ENCODE results near the gene LIN52. TPM values are rescaled to one million over a fixed set of nuclear protein-coding genes. Genes with fewer than 3 reads are reported as not detected.

The LIN52 gene
- total and polyA plus RNA-seq, 5 donors from 2014 or later: 11.1 to 14.9 (median 14.1) TPM

GRCh38 chr14:74246542-74246941, 161.8 kb downstream of the LIN52 start:
- ATAC-seq (ENCODE audit: low read depth in 2 of 2) (no peak), DNase-seq (no peak)
- Mint-ChIP-seq H3K36me3 (peaks cover under 1% of the 10 kb centered on the region), H3K4me1 (peaks cover 0 to 18% (median 9%) of the 10 kb centered on the region in 4 donors), H3K27me3 (peaks cover 76% of the 10 kb centered on the region), H3K4me3 (no peak overlapping the region), H3K9me3 (peaks cover 0 to 5% (median 0%) of the 10 kb centered on the region in 7 donors), H3K27ac (no peak overlapping the region)
- H3K9me3 ChIP-seq (ENCODE audit: control insufficient read depth in 2 of 2, low read length in 2 of 2): no peaks in the 10 kb centered on the region
- no peak overlapping the region for H3K27ac ChIP-seq (ENCODE audit: insufficient read depth, low read length, poor library complexity, severe bottlenecking)
- H3K4me1 ChIP-seq (ENCODE audit: control insufficient read depth, insufficient read depth, low read length, poor library complexity, severe bottlenecking): peaks cover 5% of the 10 kb centered on the region
- no peaks in the 10 kb centered on the region for H3K36me3 ChIP-seq (ENCODE audit: control insufficient read depth, insufficient read depth, low read length)
- no peak overlapping the region for H3K4me3 ChIP-seq (ENCODE audit: low read depth, low read length)
- peaks cover 25% of the 10 kb centered on the region for H3K27me3 ChIP-seq (ENCODE audit: control insufficient read depth, insufficient read depth, low read length)

- Mint-ChIP-seq H3K27ac (no peak overlapping the region), H3K27me3 (peaks cover 64% of the 10 kb centered on the region), H3K36me3 (peaks cover 3% of the 10 kb centered on the region), H3K4me1 (peaks cover 0 to 10% (median 7%) of the 10 kb centered on the region in 4 donors), H3K9me3 (peaks cover 0 to 3% (median 0%) of the 10 kb centered on the region in 7 donors), H3K4me3 (peak overlapping the region in 1 of 4 donors; percentile 49)
- Histone ChIP-seq H3K36me3 (ENCODE audit: control insufficient read depth, insufficient read depth, low read length) (no peaks in the 10 kb centered on the region), H3K4me3 (ENCODE audit: low read depth, low read length) (no peak overlapping the region), H3K9me3 (ENCODE audit: control insufficient read depth in 2 of 2, low read length in 2 of 2) (no peaks in the 10 kb centered on the region), H3K4me1 (ENCODE audit: control insufficient read depth, insufficient read depth, low read length, poor library complexity, severe bottlenecking) (peaks cover 5% of the 10 kb centered on the region), H3K27ac (ENCODE audit: insufficient read depth, low read length, poor library complexity, severe bottlenecking) (no peak overlapping the region), H3K27me3 (ENCODE audit: control insufficient read depth, insufficient read depth, low read length) (peaks cover 13% of the 10 kb centered on the region)
- DNase-seq (no peak), ATAC-seq (ENCODE audit: low read depth in 2 of 2) (no peak)
Observed at GRCh38 chr14:74248017-74248416, 163.3 kb downstream of the LIN52 start.

GRCh38 chr14:74249433-74250375, 164.9 kb downstream of the LIN52 start:
- no peak overlapping the region for H3K4me3 Mint-ChIP-seq
- no peak overlapping the region for H3K27ac Mint-ChIP-seq
- Histone ChIP-seq H3K9me3 (ENCODE audit: control insufficient read depth in 2 of 2, low read length in 2 of 2) (no peaks in the 10 kb centered on the region), H3K27me3 (ENCODE audit: control insufficient read depth, insufficient read depth, low read length) (peaks cover under 1% of the 10 kb centered on the region), H3K27ac (ENCODE audit: insufficient read depth, low read length, poor library complexity, severe bottlenecking) (no peak overlapping the region), H3K4me1 (ENCODE audit: control insufficient read depth, insufficient read depth, low read length, poor library complexity, severe bottlenecking) (peaks cover 5% of the 10 kb centered on the region), H3K4me3 (ENCODE audit: low read depth, low read length) (no peak overlapping the region), H3K36me3 (ENCODE audit: control insufficient read depth, insufficient read depth, low read length) (no peaks in the 10 kb centered on the region)
- no peak for DNase-seq
- H3K36me3 Mint-ChIP-seq: peaks cover 3% of the 10 kb centered on the region
- ATAC-seq (ENCODE audit: low read depth in 2 of 2): no peak
- H3K4me1 Mint-ChIP-seq: peaks cover 0 to 8% (median 6%) of the 10 kb centered on the region in 4 donors
- peaks cover 57% of the 10 kb centered on the region for H3K27me3 Mint-ChIP-seq
- peaks cover 0 to 2% (median 0%) of the 10 kb centered on the region in 7 donors for H3K9me3 Mint-ChIP-seq

Other genes starting within 250 kb of the LIN52 start
- gene PTGR2, start 233.1 kb upstream of the LIN52 start, total RNA-seq: 1.1 TPM
- gene PTGR2, start 233.1 kb upstream of the LIN52 start, polyA plus RNA-seq: 1 to 10 TPM in 3 of 4 donors, under 1 TPM in 1; 0.98 to 2.8 (median 1.3) TPM
- 93.2 TPM for gene ZNF410, start 198.1 kb upstream of the LIN52 start, total RNA-seq
- gene ZNF410, start 198.1 kb upstream of the LIN52 start, polyA plus RNA-seq: 10 to 100 TPM; 76.8 to 89.0 (median 79.9) TPM
- 4.6 TPM for gene FAM161B, start 134.9 kb upstream of the LIN52 start, total RNA-seq
- gene FAM161B, start 134.9 kb upstream of the LIN52 start, polyA plus RNA-seq: 1 to 10 TPM; 1.0 to 2.0 (median 1.5) TPM
- 26.6 TPM for gene COQ6, start 134.7 kb upstream of the LIN52 start, total RNA-seq
- gene COQ6, start 134.7 kb upstream of the LIN52 start, polyA plus RNA-seq: 10 to 100 TPM; 12.7 to 29.5 (median 22.2) TPM
- 8.0 TPM for gene ENTPD5, start 65.7 kb upstream of the LIN52 start, total RNA-seq
- gene ENTPD5, start 65.7 kb upstream of the LIN52 start, polyA plus RNA-seq: 1 to 10 TPM; 2.9 to 3.9 (median 3.4) TPM
- 1.6 TPM for gene BBOF1, start 65.6 kb upstream of the LIN52 start, total RNA-seq
- gene BBOF1, start 65.6 kb upstream of the LIN52 start, polyA plus RNA-seq: 1 to 10 TPM in 2 of 4 donors, under 1 TPM in 2; 0.59 to 2.4 (median 1.3) TPM
- 8.5 TPM for gene ALDH6A1, start 503 bp upstream of the LIN52 start, total RNA-seq
- gene ALDH6A1, start 503 bp upstream of the LIN52 start, polyA plus RNA-seq: 10 to 100 TPM; 22.0 to 31.1 (median 23.2) TPM
- not detected for gene VSX2, start 154.5 kb downstream of the LIN52 start, total RNA-seq
- gene VSX2, start 154.5 kb downstream of the LIN52 start, polyA plus RNA-seq: under 1 TPM in 1 of 4 donors, not detected in 3; 0.08 TPM
- gene ABCD4, start 218.0 kb downstream of the LIN52 start, total RNA-seq: 71.4 TPM
- gene ABCD4, start 218.0 kb downstream of the LIN52 start, polyA plus RNA-seq: 10 to 100 TPM; 21.8 to 30.4 (median 26.5) TPM